Erythroblast (primary cell): ENCODE data around the gene TET1.
"Not testable (repeated sequence)": the region's sequence is repeated elsewhere in the genome, so short reads cannot be mapped to it uniquely, and the experiment has no call there.

Source experiments
- DNase-seq, 2 experiments: peaks; one replicate each; lab custom pipeline; 2025; lab: John Stamatoyannopoulos, UW
- GATA1 ChIP-seq: IDR thresholded peaks from 2 replicates; pipeline ENCODE4 v1.6.1; 2011; ENCODE audit warnings: low read depth, mild to moderate bottlenecking, control low read depth, low read length, moderate library complexity
- POLR2A ChIP-seq: IDR thresholded peaks from 2 replicates; pipeline ENCODE4 v1.6.1; 2011; ENCODE audit warnings: mild to moderate bottlenecking, low read length

Gene TET1

DNA sequence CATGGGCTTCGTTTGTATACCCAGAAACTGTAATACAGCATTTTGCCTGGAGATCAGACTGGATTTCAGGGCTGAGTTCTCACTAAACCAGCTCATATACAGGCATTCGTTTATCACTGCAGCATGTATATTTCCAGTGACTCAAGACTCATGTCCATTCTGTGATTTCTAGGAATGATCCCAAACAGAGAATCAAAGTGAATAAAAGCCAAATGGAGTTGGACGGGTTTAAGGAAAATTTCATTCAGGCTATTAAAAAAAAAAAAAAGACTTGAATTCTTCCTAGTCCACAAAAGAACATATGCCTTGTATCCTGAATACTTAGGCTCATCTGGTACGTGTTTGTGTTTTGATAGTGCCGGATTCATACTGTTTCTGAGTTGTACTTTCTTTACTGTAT, 46.8 kb downstream of the TET1 start:
- TF ChIP-seq GATA1 = no peak
- no peak for TF ChIP-seq POLR2A
- DNase-seq = no peak

GRCh38 chr10:68610023-68610422, 49.9 kb downstream of the TET1 start:
- DNase-seq = not testable (repeated sequence)

GRCh38 chr10:68611227-68611626, 51.1 kb downstream of the TET1 start:
- TF ChIP-seq POLR2A (no peak), GATA1 (no peak)
- no peak for DNase-seq

- not testable (repeated sequence) for DNase-seq
Measured at GRCh38 chr10:68613974-68614373, 53.8 kb downstream of the TET1 start.

GRCh38 chr10:68617691-68618090, 57.6 kb downstream of the TET1 start:
- not testable (repeated sequence) for DNase-seq

DNA sequence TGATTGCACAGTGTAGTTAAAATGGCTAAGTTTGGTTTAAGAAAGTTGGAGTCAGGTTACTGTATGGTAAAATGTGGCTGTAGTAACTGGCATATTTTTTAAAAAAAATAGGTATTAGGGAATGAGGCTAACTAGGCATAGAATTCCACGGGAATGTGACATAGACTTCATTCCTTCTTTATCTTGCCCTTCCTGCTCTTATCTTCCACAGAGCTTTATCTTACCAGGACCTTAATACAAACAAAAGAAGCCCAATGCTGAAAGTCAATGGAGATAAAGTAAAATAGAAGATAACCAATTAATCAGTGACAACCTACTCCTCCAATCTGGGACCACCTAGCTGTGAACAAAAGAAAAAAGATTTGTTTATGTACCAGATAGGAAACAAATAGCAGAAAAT, 58.1 kb downstream of the TET1 start:
- no peak for DNase-seq
- TF ChIP-seq POLR2A = no peak
- TF ChIP-seq GATA1 = no peak

DNA sequence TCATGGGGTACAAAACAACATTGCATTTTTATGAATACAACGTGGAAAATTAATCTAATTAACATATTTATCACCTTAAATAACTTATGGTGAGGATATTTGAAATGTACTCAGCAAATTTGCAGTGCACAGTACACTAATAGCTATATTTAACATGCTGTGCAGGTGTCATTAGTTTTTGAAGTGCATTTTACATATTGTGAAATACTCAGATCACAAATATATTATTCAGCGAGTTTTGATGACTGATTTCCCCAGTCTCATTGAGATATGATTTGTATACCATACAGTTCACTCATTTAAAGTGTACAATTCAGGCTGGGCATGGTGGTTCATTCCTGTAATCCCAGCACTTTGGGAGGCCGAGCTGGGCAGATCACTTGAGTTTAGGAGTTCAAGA, 59.5 kb downstream of the TET1 start:
- DNase-seq = no peak
- TF ChIP-seq GATA1 (no peak), POLR2A (no peak)

DNA sequence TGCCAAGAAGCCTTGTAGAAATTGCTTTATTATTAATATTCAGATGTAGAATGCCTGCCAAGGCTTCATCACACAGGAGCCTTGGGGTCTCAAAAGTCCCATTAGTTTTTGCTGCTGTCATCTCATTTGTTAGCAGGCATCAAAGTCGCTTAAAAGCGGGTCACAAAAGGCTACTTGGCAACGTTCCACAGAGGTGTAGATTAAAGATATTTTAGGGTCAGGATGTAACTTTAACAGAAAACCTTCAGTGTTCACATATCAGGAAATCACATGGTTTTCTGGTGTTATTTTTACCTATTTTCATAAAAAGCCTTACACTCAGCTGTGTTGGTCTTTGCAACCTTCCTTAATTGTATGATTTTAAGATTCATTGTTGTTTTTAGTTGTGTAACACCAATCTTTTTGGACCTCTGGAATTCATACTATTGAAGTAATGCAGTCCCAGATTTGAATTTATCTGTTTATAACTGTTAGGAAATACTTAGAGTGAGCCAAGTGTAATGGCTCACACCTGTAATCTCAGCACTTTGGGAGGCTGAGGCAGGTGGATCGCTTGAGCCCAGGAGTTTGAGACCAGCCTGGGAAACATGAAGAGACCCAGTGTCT, 65.3 kb downstream of the TET1 start:
- no peak for DNase-seq
- no peak for TF ChIP-seq POLR2A
- TF ChIP-seq GATA1 = no peak

DNA sequence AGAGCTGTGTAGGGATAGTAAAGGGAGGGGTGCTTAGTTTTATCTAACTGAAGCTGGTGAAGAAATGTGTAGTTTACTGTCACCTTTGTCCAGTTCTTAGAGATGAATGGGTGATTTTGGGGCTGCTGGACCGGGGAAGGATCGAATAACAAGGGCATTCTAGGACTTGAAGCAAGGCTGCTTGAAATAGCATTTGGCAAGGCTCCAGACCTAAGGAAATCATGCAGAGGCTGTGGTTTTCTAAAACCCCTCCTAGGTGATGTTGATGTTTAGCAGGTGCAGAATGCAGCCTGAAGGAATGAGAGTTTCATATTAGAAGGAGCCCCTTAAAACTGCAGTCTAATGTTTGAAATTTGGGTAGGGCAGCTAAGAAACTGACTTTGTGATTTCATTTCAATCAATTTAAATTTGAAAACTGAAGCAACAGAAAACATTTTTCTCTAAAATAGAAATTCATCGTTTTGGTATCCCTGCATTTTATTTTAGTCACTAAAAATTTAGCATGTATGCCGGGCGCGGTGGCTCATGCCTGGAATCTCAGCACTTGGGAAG, 68.5 kb downstream of the TET1 start:
- DNase-seq = no peak
- no peak for TF ChIP-seq POLR2A
- no peak for TF ChIP-seq GATA1

- DNase-seq = not testable (repeated sequence)
Measured at GRCh38 chr10:68632271-68632560, 72.1 kb downstream of the TET1 start.

DNA sequence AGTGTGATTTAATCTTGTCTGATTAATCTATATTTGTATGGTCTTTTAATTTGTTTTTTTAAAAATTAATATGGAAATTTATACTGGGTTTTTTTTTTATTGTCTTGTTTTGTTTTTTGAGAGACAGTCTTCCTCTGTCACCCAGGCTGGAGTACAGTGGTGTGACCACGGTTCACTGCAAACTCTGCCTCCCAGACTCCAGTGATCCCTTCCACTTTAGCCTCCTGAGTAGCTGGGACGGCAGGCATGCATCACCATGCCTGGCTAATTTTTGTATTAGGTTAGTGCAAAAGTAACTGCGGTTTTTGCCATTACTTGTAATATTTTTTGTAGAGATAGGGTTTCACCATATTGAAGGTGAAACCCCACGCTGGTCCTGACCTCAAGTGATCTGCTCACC, 73.1 kb downstream of the TET1 start:
- no peak for DNase-seq
- TF ChIP-seq POLR2A = no peak
- TF ChIP-seq GATA1 = no peak

DNA sequence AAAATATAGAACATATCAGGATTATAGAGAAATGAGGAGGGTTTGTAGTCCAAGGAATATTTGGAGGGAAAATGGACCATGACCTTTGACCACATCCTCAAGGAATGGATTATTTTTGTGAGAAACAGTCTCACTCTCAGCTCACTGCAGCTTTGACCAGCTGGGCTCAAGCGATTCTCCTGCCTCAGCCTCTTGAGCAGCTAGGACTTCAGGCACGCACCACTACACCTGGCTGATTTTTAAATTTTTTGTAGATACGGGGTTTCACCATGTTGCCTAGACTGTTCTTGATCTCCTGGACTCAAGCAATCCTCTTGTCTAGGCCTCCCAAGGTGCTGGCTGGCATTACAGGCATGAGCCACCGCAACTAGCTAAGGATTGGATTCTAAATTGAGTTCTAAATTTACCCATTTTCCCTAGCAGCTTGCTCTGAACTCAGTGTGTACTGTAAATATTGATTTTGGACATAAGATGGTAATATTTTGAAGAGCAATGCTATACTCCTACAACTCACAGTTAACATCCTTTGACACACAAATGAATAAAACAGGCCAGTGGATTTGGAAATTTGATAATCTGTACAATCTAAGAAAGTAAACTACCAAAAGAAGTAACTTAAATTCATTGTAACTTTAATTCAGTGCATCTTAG, 73.8 kb downstream of the TET1 start:
- TF ChIP-seq GATA1 (no peak), POLR2A (no peak)
- DNase-seq = no peak

GRCh38 chr10:68636335-68636734, 76.2 kb downstream of the TET1 start:
- no peak for DNase-seq
- TF ChIP-seq GATA1 (no peak), POLR2A (no peak)

DNA sequence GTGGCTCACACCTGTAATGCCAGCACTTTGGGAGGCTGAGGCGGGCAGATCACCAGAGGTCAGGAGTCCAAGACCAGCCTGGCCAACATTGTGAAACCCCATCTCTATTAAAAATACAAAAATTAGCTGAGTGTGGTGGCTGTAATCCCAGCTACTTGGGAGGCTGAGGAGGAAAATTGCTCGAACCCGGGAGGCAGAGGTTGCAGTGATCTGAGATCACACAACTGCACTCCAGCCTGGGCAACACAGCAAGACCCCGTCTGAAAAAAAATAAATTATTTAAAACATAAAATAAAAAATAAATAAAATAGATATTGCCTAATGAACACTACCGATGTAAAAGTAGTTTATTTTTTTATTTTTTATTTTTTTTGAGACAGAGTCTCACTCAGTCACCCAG, 83.4 kb downstream of the TET1 start:
- DNase-seq = not testable (repeated sequence)

GRCh38 chr10:68647672-68648341, 87.7 kb downstream of the TET1 start:
- DNase-seq = no peak
- TF ChIP-seq POLR2A = no peak
- TF ChIP-seq GATA1 = no peak
